SJSA1 (cell line): ENCODE data around the gene DBNDD2. TPM values are rescaled to one million over a fixed set of nuclear protein-coding genes. Genes with fewer than 3 reads are reported as not detected.

Experiments used
- DNase-seq, 2 experiments: peaks; one replicate each; pipeline ENCODE4 v3.0.0-alpha.2; 2015 to 2020; ENCODE audit warnings: low spot score in 2 of 2, low read depth in 1 of 2
- H3K27ac ChIP-seq: fragments of 250-450 bp; sonication (Bioruptor Pico); 2 replicates; pipeline ENCODE4 v1.5.1; 2020; ENCODE audit warnings: mild to moderate bottlenecking, moderate library complexity
- H3K27me3 ChIP-seq: fragments of 250-450 bp; sonication (Bioruptor Pico); replicated peaks from 2 replicates; pipeline ENCODE4 v1.5.1; 2020; ENCODE audit warnings: mild to moderate bottlenecking, moderate library complexity
- H3K36me3 ChIP-seq: fragments of 250-450 bp; sonication (Bioruptor Pico); 2 replicates; pipeline ENCODE4 v1.5.1; 2020; ENCODE audit warnings: mild to moderate bottlenecking
- H3K4me1 ChIP-seq: fragments of 250-450 bp; sonication (Bioruptor Pico); replicated peaks from 2 replicates; pipeline ENCODE4 v1.6.1; 2021; ENCODE audit warnings: mild to moderate bottlenecking
- H3K4me3 ChIP-seq: fragments of 250-450 bp; sonication (Bioruptor Pico); 2 replicates; pipeline ENCODE4 v1.5.1; 2020; ENCODE audit warnings: mild to moderate bottlenecking
- H3K9me3 ChIP-seq: fragments of 250-450 bp; sonication (Bioruptor Pico); replicated peaks from 2 replicates; pipeline ENCODE4 v1.5.1; 2020; ENCODE audit warnings: mild to moderate bottlenecking
- total RNA-seq: library from RNA; depleted of rRNA; stranded (reverse); fragments of >200 nt; shearing (Covaris generic); gene quantifications from 2 replicates; pipeline ENCODE4 v1.2.3, GENCODE V29; 2014

Gene DBNDD2
- total RNA-seq, 1 experiment from 2014 or later, result 0.13 TPM

- no peak overlapping the region for H3K27ac ChIP-seq
- H3K4me3 ChIP-seq, result no peak overlapping the region
- H3K9me3 ChIP-seq, result no peaks in the 10 kb centered on the region; the same call in 1 of the 2 replicates
- H3K36me3 ChIP-seq, result no peaks in the 10 kb centered on the region
- H3K27me3 ChIP-seq, result no peaks in the 10 kb centered on the region
- DNase-seq, result no peak
- no peaks in the 10 kb centered on the region for H3K4me1 ChIP-seq
Measured at GRCh38 chr20:45395114-45395415, 13.0 kb upstream of the DBNDD2 start.

GRCh38 chr20:45399018-45399417 lies 9.1 kb upstream of the DBNDD2 start:
- Histone ChIP-seq H3K27ac (no peak overlapping the region), H3K4me3 (no peak overlapping the region), H3K4me1 (no peaks in the 10 kb centered on the region), H3K36me3 (no peaks in the 10 kb centered on the region), H3K27me3 (peaks cover under 1% of the 10 kb centered on the region; the same call in 1 of the 2 replicates), H3K9me3 (peaks cover 9% of the 10 kb centered on the region; the same call in 1 of the 2 replicates)
- DNase-seq, result no peak

GRCh38 chr20:45400346-45401031 lies 7.6 kb upstream of the DBNDD2 start:
- no peaks in the 10 kb centered on the region for H3K36me3 ChIP-seq
- peaks cover 10% of the 10 kb centered on the region for H3K27me3 ChIP-seq
- H3K27ac ChIP-seq, result no peak overlapping the region
- H3K4me3 ChIP-seq, result no peak overlapping the region
- H3K4me1 ChIP-seq, result peaks cover under 1% of the 10 kb centered on the region; the same call in 1 of the 2 replicates
- H3K9me3 ChIP-seq, result peaks cover 9% of the 10 kb centered on the region; the same call in 1 of the 2 replicates
- DNase-seq, result no peak

GRCh38 chr20:45402946-45403345 lies 5.1 kb upstream of the DBNDD2 start:
- Histone ChIP-seq H3K4me1 (peaks cover 13% of the 10 kb centered on the region), H3K27me3 (peaks cover 34% of the 10 kb centered on the region), H3K36me3 (0 out of 2 replicates have a peak, but pooled peaks cover 2% of the 10 kb centered on the region), H3K4me3 (no peak overlapping the region), H3K9me3 (peaks cover 9% of the 10 kb centered on the region; the same call in 1 of the 2 replicates), H3K27ac (no peak overlapping the region)
- DNase-seq, result no peak

- H3K4me3 ChIP-seq, result no peak overlapping the region
Measured at GRCh38 chr20:45404438-45404837, 3.7 kb upstream of the DBNDD2 start.

GRCh38 chr20:45405571-45406259 lies 2.4 kb upstream of the DBNDD2 start:
- Histone ChIP-seq H3K4me3 (peak overlapping the region; percentile 29), H3K27ac (no peak overlapping the region), H3K36me3 (0 out of 2 replicates have a peak, but pooled peaks cover 2% of the 10 kb centered on the region), H3K4me1 (peaks cover 13% of the 10 kb centered on the region), H3K27me3 (peaks cover 38% of the 10 kb centered on the region), H3K9me3 (peaks cover 4% of the 10 kb centered on the region; the same call in 1 of the 2 replicates)
- no peak for DNase-seq

More at GRCh38 chr20:45404438-45404837, 3.7 kb upstream of the DBNDD2 start:
- H3K36me3 ChIP-seq, result 0 out of 2 replicates have a peak, but pooled peaks cover 2% of the 10 kb centered on the region
- peaks cover 13% of the 10 kb centered on the region for H3K4me1 ChIP-seq
- H3K9me3 ChIP-seq, result peaks cover 9% of the 10 kb centered on the region; the same call in 1 of the 2 replicates
- H3K27ac ChIP-seq, result no peak overlapping the region
- no peak for DNase-seq
- peaks cover 38% of the 10 kb centered on the region for H3K27me3 ChIP-seq

- peaks cover 38% of the 10 kb centered on the region for H3K27me3 ChIP-seq
- H3K4me1 ChIP-seq, result peaks cover 13% of the 10 kb centered on the region
- H3K27ac ChIP-seq, result no peak overlapping the region
- no peak for DNase-seq
- H3K4me3 ChIP-seq, result peak overlapping the region; percentile 29
- 0 out of 2 replicates have a peak, but pooled peaks cover 2% of the 10 kb centered on the region for H3K36me3 ChIP-seq
- H3K9me3 ChIP-seq, result no peaks in the 10 kb centered on the region; the same call in 1 of the 2 replicates
Measured at GRCh38 chr20:45406260-45407066, 1.6 kb upstream of the DBNDD2 start.

GRCh38 chr20:45407067-45407745 lies 883 bp upstream of the DBNDD2 start:
- H3K36me3 ChIP-seq, result 0 out of 2 replicates have a peak, but pooled peaks cover 2% of the 10 kb centered on the region
- peaks cover 13% of the 10 kb centered on the region for H3K4me1 ChIP-seq
- DNase-seq, result no peak
- no peaks in the 10 kb centered on the region; the same call in 1 of the 2 replicates for H3K9me3 ChIP-seq
- no peak overlapping the region for H3K27ac ChIP-seq
- no peak overlapping the region for H3K4me3 ChIP-seq
- peaks cover 38% of the 10 kb centered on the region for H3K27me3 ChIP-seq

- Histone ChIP-seq H3K27me3 (peaks cover 38% of the 10 kb centered on the region), H3K4me3 (no peak overlapping the region), H3K27ac (no peak overlapping the region), H3K36me3 (0 out of 2 replicates have a peak, but pooled peaks cover 2% of the 10 kb centered on the region), H3K4me1 (peaks cover 13% of the 10 kb centered on the region), H3K9me3 (no peaks in the 10 kb centered on the region; the same call in 1 of the 2 replicates)
- DNase-seq, result no peak
Measured at GRCh38 chr20:45408646-45409213, 641 bp downstream of the DBNDD2 start.

GRCh38 chr20:45409521-45410272 lies 1.6 kb downstream of the DBNDD2 start:
- Histone ChIP-seq H3K4me3 (no peak overlapping the region), H3K9me3 (no peaks in the 10 kb centered on the region; the same call in 1 of the 2 replicates), H3K36me3 (0 out of 2 replicates have a peak, but pooled peaks cover 2% of the 10 kb centered on the region), H3K27me3 (peaks cover 32% of the 10 kb centered on the region), H3K4me1 (peaks cover 13% of the 10 kb centered on the region), H3K27ac (no peak overlapping the region)
- no peak for DNase-seq

GRCh38 chr20:45410887-45411286 lies 2.8 kb downstream of the DBNDD2 start:
- no peak for DNase-seq
- Histone ChIP-seq H3K27me3 (peaks cover 25% of the 10 kb centered on the region), H3K9me3 (no peaks in the 10 kb centered on the region; the same call in 1 of the 2 replicates), H3K4me1 (peaks cover 15% of the 10 kb centered on the region), H3K36me3 (0 out of 2 replicates have a peak, but pooled peaks cover 1% of the 10 kb centered on the region), H3K4me3 (no peak overlapping the region), H3K27ac (no peak overlapping the region)

GRCh38 chr20:45412653-45413052 lies 4.6 kb downstream of the DBNDD2 start:
- Histone ChIP-seq H3K27ac (no peak overlapping the region), H3K27me3 (peaks cover 7% of the 10 kb centered on the region), H3K36me3 (peaks cover 4% of the 10 kb centered on the region), H3K4me3 (no peak overlapping the region), H3K4me1 (peaks cover 14% of the 10 kb centered on the region), H3K9me3 (no peaks in the 10 kb centered on the region)
- no peak for DNase-seq
